Naive thymus-derived CD8-positive, alpha-beta T cell (primary cell): ENCODE measurements around the gene PSD2. TPM values are rescaled to one million over a fixed set of nuclear protein-coding genes. Genes with fewer than 3 reads are reported as not detected.

Experiments used
- ATAC-seq, 2 donors: fragments of 150-1000 bp; cut with Tn5 transposase in 1 of 2; sonication (Bioruptor Pico), chemical (Tn5 transposase) in 1 of 2; 1 replicate in 1 of 2; 2 replicates in 1 of 2; pipeline ENCODE4 v1.10.0; 2021; ENCODE audit warnings: mild to moderate bottlenecking in 2 of 2, moderate library complexity in 2 of 2
- POLR2A ChIA-PET: fragments of 350-600 bp; sonication (Branson Sonifier 250); formaldehyde crosslinking; loops from one replicate; lab custom pipeline; 2021; ENCODE audit warnings: antibody characterized with exemption; lab: Charles Lee
- DNase-seq, 10 donors: peaks; one replicate each; pipeline versions ENCODE4 v3.0.0 to v3.0.0-alpha.2; 2020 to 2022
- H3K27ac Mint-ChIP-seq, 10 donors: one replicate each; pipeline ENCODE4 v1.8.0; 2020 to 2022; ENCODE audit warnings: mild to moderate bottlenecking in 10 of 10, mixed read lengths in 10 of 10, moderate library complexity in 4 of 10, inconsistent platforms in 1 of 10
- H3K27me3 Mint-ChIP-seq, 5 donors: one replicate each; pipeline ENCODE4 v1.8.0; 2021 to 2022; ENCODE audit warnings: mixed read lengths in 5 of 5
- H3K36me3 Mint-ChIP-seq, 3 donors: one replicate each; pipeline ENCODE4 v1.8.0; 2020 to 2022; ENCODE audit warnings: mixed read lengths in 3 of 3, mild to moderate bottlenecking in 2 of 3, inconsistent platforms in 1 of 3
- H3K4me1 Mint-ChIP-seq, 4 donors: one replicate each; pipeline ENCODE4 v1.8.0; 2021 to 2022; ENCODE audit warnings: mixed read lengths in 4 of 4
- H3K4me3 Mint-ChIP-seq, 10 donors: one replicate each; pipeline ENCODE4 v1.8.0; 2020 to 2022; ENCODE audit warnings: mild to moderate bottlenecking in 10 of 10, mixed read lengths in 10 of 10, moderate library complexity in 6 of 10, inconsistent platforms in 1 of 10
- H3K9me3 Mint-ChIP-seq, 9 donors: one replicate each; pipeline ENCODE4 v1.8.0; 2020 to 2022; ENCODE audit warnings: mixed read lengths in 9 of 9, mild to moderate bottlenecking in 3 of 9, inconsistent platforms in 1 of 9, moderate library complexity in 1 of 9
- polyA plus RNA-seq, 3 donors: library from polyadenylated mRNA; unstranded; fragments of 300-500 nt; fragmentation: Illumina TruSeq; gene quantifications; one replicate each; pipeline ENCODE4 v1.2.3, GENCODE V29; 2021
- total RNA-seq, 8 experiments: library from RNA in 2 of 8; stranded (reverse) in 2 of 8; gene quantifications; one replicate each; pipeline ENCODE4 v1.2.3 and lab custom pipeline; 2021 to 2026

PSD2 gene
- total RNA-seq (under 1 TPM; 0.08 to 0.19 TPM), polyA plus RNA-seq (under 1 TPM in 1 of 3 donors, not detected in 2; 0.08 TPM), total RNA-seq (lab: John Stamatoyannopoulos, UW) (0 to 0.52 (median 0.15) reads per million in 6 experiments)

DNA sequence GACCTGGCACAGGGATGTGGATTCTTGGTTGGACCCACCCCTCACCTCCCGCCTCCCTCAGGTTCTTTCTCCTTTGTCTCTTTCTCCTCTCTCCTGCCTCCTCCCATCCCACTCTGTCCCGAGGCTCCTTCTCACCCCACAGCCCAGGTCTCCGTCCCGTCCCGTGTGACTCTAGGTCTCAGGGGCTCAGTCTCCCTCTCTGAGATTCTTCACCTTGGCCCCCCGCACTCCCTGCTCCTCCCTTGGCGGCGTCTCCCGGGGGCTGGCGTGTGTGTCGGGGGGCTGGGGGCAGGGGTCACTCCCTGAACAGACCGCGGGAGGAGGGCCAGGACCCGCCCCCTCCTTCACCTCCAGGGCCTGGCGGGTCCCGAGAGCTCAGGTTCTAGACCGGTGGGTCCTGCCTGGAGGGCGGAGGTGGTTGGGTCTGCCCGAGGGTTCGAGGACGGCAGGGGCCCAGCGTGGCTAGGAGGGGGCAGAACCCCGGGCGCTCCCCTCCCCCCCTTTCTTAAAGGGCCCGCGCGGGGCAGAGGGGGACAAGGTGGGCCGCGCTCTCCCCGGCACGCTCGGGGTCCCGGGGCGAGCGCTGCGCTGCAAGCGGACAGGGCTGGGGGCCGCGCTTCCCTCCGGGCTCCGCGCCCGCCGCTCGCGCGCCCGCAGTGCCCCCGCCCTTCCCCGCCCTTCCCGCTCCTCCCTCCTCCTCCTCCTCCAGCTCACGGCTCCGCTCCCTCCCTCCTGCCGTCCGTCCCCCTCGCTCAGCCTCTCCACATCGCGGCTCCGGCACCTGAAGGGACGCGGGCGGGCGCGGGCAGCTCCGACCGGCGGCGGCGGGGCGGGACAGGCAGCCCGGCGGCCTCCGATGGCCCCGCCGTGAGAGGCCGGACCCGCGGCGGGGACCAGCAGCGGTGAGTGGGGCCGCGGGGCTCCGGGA, at the start of gene PSD2:
Gene PSD2 (plus strand): TSS at position 735 of the 928 bp plus-strand sequence. CDS start 13,633 bp downstream, outside the sequence.
- peaks cover 0 to 3% (median 0%) of the 10 kb centered on the region in 3 donors for H3K36me3 Mint-ChIP-seq
- peaks cover 19 to 66% (median 59%) of the 10 kb centered on the region in 5 donors for H3K27me3 Mint-ChIP-seq
- POLR2A ChIA-PET: no interaction called here
- peak within 1 kb of the TSS; percentile 52 to 83 (median 62) for H3K4me3 Mint-ChIP-seq
- ATAC-seq: peak; percentile 39 to 71
- H3K27ac Mint-ChIP-seq: peak within 1 kb of the TSS in 1 of 10 donors; percentile 43
- peak in 2 of 10 donors; percentile 22 to 44 for DNase-seq
- H3K9me3 Mint-ChIP-seq: no peaks in the 10 kb centered on the region
- peaks cover 6 to 11% (median 11%) of the 10 kb centered on the region in 4 donors for H3K4me1 Mint-ChIP-seq

DNA sequence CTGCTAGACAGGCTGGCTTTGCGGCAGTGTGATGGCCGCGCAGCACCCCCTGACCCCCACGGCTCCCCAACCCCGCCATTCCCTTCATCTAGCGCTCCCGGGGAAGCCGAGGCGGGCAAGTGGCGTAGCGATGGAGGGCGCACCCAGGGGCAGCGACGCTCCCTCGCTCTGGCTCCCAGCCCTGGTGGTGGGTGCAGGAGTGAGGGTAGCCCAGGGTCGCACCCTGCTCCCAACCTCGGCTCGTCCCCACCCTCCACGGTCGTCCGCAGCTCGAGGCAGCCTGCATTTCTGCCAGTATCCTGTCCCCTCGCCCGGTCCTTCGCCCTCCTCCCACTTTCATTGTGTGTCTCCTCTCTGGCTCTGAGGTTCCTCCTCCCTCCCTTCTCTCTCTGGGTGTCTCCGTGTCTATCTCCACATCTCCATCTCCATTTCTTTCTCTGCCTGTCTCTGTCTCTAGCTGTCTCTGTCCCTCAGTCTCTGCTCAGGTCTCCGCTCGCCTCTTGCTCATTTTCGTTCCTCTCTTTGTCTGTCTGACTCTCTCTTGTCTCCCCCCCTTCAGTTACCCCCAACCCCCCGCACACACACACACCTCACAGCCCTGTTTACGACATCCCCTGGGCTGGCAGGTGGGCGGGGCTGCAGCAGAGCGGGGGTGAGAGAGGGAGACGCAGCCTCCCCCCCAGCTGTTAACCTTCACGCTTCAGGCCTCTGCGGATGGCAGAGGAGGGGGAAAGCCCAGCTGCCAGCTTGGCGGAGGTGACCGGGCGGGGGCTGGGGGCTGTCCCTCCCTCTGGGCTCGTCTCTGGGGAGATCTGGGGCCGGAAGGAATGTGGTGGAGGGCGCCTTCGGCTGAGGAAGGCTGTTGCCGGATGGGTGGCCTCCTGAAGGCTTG, 48.7 kb upstream of the PSD2 start:
- peak; percentile 69 to 79 for ATAC-seq
- POLR2A ChIA-PET: interaction anchor here (0.5 to 1.6 kb wide), 8 partner anchors 24 to 434 kb away, joined by 3 to 7 read pairs (median 4); no protein-coding TSS in a partner anchor
- peak overlapping the region; percentile 85 to 98 (median 94) for H3K4me3 Mint-ChIP-seq
- H3K9me3 Mint-ChIP-seq: no peaks in the 10 kb centered on the region
- peaks cover 0 to 9% (median 5%) of the 10 kb centered on the region in 5 donors for H3K27me3 Mint-ChIP-seq
- peaks cover 22 to 39% (median 28%) of the 10 kb centered on the region in 4 donors for H3K4me1 Mint-ChIP-seq
- H3K36me3 Mint-ChIP-seq: no peaks in the 10 kb centered on the region
- DNase-seq: peak; percentile 61 to 89 (median 70)
- H3K27ac Mint-ChIP-seq: peak overlapping the region; percentile 2 to 97 (median 79)

DNA sequence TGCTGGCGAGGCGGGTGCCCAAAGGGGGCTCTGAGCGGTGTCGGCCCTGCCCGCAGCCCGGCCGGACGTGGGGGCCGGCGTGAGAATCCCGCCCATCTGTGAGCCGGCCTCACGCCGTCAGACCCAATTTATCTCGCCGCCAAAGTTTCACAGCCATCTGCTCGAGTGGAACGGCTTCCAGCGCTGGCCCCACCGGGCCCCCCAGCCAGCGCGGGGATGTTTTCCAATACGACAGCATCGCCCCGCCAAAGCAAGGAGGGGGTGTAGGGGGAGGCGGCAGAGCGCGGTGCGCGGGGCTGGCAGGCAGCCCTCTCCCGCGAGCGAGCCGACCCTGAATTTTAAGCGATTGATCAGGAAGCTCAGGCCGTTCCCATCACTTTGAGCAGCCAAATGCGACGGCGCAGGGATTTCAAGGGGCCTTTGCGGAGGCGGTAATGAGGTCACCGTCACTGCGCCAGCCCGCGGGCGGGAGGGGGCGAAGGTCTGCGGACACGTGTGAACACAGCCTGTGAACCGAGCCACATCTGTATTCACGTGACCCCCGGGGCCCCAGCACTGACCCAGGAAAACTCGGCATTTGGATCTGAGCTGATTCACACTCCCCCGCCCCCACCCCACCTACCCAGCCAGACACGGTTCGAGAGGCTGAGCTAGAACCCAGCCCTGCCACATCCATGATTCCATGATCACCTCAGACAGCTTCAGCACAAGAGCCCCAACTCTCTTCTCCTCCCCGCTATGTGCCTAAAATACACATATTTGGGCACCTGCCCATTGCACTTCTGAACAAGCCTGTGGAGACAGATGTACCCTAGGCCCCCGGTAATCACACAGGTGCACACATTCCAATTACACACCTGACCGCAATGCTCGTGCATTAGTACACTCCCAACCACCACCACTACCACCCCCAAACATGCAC, 47.8 kb upstream of the PSD2 start:
- Mint-ChIP-seq H3K27me3 (peaks cover 0 to 12% (median 5%) of the 10 kb centered on the region in 5 donors), H3K4me3 (peak overlapping the region; percentile 85 to 98 (median 94)), H3K4me1 (peaks cover 21 to 35% (median 23%) of the 10 kb centered on the region in 4 donors), H3K36me3 (no peaks in the 10 kb centered on the region), H3K9me3 (no peaks in the 10 kb centered on the region), H3K27ac (peak overlapping the region; percentile 4 to 97 (median 80))
- DNase-seq (peak in 9 of 10 donors; percentile 25 to 50 (median 45)), ATAC-seq (peak; percentile 51)
- POLR2A ChIA-PET: interaction anchor here (0.5 to 1.6 kb wide), 6 partner anchors 37 to 435 kb away, joined by 3 to 7 read pairs (median 4); no protein-coding TSS in a partner anchor

DNA sequence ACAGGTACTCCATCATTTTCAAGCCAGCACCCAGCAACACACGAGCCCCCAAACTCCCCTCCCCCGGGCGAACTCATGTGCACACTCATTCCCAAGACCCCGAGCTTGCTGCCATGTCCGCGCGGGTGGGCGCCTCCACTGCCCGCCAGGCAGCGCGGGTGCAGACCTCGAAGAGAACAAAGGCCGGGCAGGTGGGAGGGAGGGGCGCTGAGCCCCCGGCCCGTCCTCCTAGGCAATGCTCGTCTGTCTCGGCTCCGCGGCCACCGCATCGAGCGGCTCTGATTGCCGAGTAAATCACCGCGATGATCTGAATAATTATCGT, 47.1 kb upstream of the PSD2 start:
- DNase-seq (no peak), ATAC-seq (no peak)
- Mint-ChIP-seq H3K36me3 (no peaks in the 10 kb centered on the region), H3K9me3 (no peaks in the 10 kb centered on the region), H3K4me3 (peak overlapping the region; percentile 85 to 98 (median 94)), H3K4me1 (peaks cover 17 to 32% (median 23%) of the 10 kb centered on the region in 4 donors), H3K27me3 (peaks cover 0 to 18% (median 5%) of the 10 kb centered on the region in 5 donors), H3K27ac (peak overlapping the region in 6 of 10 donors; percentile 40 to 97 (median 74))
- POLR2A ChIA-PET: no interaction called here

DNA sequence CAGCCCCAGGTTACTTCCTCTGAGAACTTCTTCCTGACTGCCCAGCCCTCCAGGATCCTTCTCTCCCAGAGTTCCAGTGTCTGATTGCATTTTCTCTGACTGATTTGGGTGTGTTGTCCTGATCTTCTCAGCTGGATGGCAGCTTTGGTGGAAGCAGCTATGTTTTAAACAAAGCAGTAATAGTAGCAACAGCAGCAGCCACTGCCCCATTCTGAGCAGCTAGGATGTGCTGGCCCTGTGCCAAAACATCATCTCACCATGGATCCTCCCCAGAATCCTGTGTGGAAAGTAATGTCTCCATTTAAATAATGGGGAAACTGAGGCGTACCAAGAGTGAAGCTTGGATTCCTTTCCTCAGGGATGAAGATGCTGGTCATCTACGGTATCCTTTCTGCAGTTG, 46.4 kb upstream of the PSD2 start:
- no peaks in the 10 kb centered on the region for H3K9me3 Mint-ChIP-seq
- ATAC-seq: no peak
- no peaks in the 10 kb centered on the region for H3K36me3 Mint-ChIP-seq
- POLR2A ChIA-PET: interaction anchor here (0.5 kb wide), 1 partner anchor 34 kb away, joined by 3 read pairs; no protein-coding TSS in a partner anchor
- peak overlapping the region; percentile 6 to 94 (median 78) for H3K4me3 Mint-ChIP-seq
- DNase-seq: no peak
- H3K27me3 Mint-ChIP-seq: peaks cover 0 to 23% (median 5%) of the 10 kb centered on the region in 5 donors
- peak overlapping the region in 5 of 10 donors; percentile 29 to 79 (median 67) for H3K27ac Mint-ChIP-seq
- peaks cover 17 to 32% (median 23%) of the 10 kb centered on the region in 4 donors for H3K4me1 Mint-ChIP-seq

DNA sequence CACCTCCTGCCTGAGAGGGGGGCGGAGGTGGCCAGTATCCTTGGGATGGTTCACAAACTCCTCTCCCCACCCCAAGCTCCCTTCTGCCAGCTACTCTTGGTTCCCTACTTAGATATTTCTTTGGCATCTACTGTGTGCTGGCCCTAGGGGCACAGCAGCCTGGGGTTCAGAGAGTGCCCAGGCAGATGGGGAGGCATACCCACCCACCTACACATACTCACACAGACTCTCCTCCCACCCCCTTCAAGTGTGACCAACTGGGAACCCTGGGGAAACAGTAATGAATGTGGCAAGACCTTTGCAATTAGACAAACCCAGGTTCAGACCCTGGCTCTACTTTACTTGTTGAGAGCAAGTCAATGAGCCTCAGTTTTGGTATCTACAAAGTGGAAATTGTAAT, 44.4 kb upstream of the PSD2 start:
- H3K27ac Mint-ChIP-seq: no peak overlapping the region
- POLR2A ChIA-PET: no interaction called here
- peaks cover 0 to 3% (median 0%) of the 10 kb centered on the region in 9 donors for H3K9me3 Mint-ChIP-seq
- H3K4me1 Mint-ChIP-seq: peaks cover 19 to 39% (median 31%) of the 10 kb centered on the region in 4 donors
- no peak for ATAC-seq
- peaks cover 14 to 35% (median 15%) of the 10 kb centered on the region in 5 donors for H3K27me3 Mint-ChIP-seq
- H3K36me3 Mint-ChIP-seq: peaks cover 0 to under 1% (median 0%) of the 10 kb centered on the region in 3 donors
- DNase-seq: no peak
- H3K4me3 Mint-ChIP-seq: peak overlapping the region in 1 of 10 donors; percentile 25

DNA sequence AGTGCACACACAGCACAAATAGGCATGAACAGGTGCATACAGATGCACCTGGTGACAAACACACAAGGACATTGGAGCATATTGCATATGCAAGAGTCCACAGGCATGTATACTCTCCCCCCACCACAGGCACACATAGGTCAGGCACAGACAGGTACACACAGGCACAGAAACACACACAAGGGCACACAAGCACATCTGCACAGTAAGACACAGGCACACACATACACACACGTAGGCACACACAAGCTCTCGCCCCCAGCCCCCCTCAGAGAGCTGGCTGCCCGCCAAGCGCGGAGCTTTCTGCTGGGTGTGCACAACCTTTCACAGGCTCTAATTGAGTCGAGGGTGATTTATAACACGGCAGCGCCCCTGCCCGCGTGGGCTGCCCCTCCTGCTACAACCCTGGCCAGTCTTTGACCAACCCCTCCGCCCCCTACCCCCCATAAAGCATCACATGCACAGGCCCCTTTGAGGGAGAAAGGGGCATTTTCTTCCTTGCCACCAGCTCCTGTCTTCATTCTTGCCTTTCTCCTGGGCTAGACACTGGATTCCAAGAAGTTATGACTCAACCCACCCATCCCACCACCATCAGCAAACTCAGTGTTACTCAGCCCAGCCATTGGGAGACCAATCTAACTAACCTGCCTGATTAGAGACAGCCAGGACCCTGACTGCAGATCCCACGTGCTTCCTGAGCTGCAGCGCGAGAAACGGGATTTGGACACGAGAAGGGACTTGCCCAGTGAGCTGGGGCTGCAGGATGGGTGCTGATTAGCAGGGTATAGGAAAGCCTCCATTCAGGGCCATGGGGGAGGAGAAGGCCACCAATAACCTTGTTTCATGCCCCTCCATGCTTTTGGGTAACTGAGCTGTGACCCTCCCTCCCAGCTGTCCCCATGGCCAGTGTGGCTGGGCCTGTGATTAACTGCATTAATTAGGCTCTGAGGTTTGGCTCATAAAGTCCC, 42.8 kb upstream of the PSD2 start:
- POLR2A ChIA-PET: interaction anchor here (0.8 kb wide), 1 partner anchor 42 kb away, joined by 3 read pairs; no protein-coding TSS in a partner anchor
- Mint-ChIP-seq H3K36me3 (peaks cover 0 to 2% (median 0%) of the 10 kb centered on the region in 3 donors), H3K9me3 (peaks cover 0 to 3% (median 0%) of the 10 kb centered on the region in 9 donors), H3K4me3 (no peak overlapping the region), H3K27ac (peak overlapping the region in 1 of 10 donors; percentile 19), H3K27me3 (peaks cover 15 to 44% (median 22%) of the 10 kb centered on the region in 5 donors), H3K4me1 (peaks cover 13 to 44% (median 30%) of the 10 kb centered on the region in 4 donors)
- DNase-seq: no peak
- ATAC-seq: no peak

DNA sequence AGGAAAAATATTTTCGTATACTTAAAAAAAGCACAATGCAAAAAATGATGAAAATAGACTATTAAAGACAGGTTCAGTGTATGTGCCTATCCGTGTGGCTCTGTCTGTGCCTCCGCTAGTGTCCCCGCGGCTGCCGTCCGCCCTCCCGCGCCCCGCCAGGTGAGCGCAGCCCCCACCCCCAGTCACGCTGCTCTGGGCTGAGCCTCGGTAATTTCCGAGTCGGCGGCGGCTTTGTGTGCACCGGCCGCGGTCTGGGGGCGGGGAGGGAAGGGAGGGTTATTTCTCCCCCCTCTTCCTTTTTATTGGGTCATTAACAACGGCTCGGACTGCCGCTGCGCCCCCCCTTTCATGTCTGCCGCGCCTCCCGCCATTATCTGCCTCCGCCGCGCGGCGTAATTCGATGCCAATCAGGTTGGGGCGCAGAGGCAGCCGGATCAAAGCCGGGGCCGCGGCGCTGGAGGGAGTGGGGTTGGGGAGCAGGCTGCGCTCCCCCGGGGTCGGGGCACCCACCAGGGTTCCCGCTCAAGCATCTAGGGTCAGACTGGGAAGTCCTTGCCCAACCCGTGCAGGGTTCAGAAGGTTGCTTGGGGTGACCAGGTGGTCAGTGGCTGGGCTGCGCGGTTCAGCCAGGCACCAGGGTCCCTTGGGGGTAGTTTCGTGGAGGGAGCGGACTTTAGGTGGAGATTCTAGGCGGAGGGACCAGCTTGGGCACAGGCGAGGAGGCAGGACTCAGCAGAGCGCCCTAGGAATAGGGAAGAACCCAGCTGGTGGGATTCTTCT, 39.5 kb upstream of the PSD2 start:
- DNase-seq: peak in 3 of 10 donors; percentile 17 to 63 (median 18)
- peak overlapping the region in 9 of 10 donors; percentile 2 to 79 (median 70) for H3K4me3 Mint-ChIP-seq
- peaks cover 14 to 52% (median 30%) of the 10 kb centered on the region in 4 donors for H3K4me1 Mint-ChIP-seq
- POLR2A ChIA-PET: interaction anchor here (0.8 kb wide), 1 partner anchor 10 kb away, joined by 5 read pairs; no protein-coding TSS in a partner anchor
- H3K9me3 Mint-ChIP-seq: peaks cover 0 to 3% (median 0%) of the 10 kb centered on the region in 9 donors
- peak overlapping the region in 4 of 10 donors; percentile 4 to 43 (median 34) for H3K27ac Mint-ChIP-seq
- peaks cover 0 to 2% (median 0%) of the 10 kb centered on the region in 3 donors for H3K36me3 Mint-ChIP-seq
- ATAC-seq: peak; percentile 61 to 74
- H3K27me3 Mint-ChIP-seq: peaks cover 13 to 42% (median 20%) of the 10 kb centered on the region in 5 donors

DNA sequence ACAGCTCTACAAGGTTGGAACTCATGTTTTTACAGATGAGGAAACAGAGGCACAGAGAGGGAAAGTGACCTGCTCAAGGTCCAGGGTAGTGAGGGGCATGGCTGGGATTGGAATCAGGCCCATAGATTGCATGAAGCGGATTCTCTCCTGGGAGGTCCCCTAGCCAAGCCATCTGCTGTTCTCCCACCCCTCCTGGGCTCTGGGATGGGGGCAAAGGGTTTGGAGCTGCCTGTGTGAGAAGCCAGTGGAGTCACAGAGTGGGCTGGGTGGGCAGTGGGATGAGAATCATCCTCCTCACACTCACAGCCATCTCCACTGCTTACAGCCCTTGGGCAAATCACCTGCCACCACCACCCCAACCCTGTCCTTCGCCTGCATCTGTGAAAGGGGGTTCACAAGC, 38.6 kb upstream of the PSD2 start:
- Mint-ChIP-seq H3K9me3 (peaks cover 0 to 3% (median 0%) of the 10 kb centered on the region in 9 donors), H3K27me3 (peaks cover 13 to 48% (median 25%) of the 10 kb centered on the region in 5 donors), H3K4me1 (peaks cover 16 to 52% (median 30%) of the 10 kb centered on the region in 4 donors), H3K27ac (no peak overlapping the region), H3K36me3 (peaks cover 0 to 2% (median 0%) of the 10 kb centered on the region in 3 donors), H3K4me3 (peak overlapping the region in 6 of 10 donors; percentile 30 to 78 (median 50))
- ATAC-seq (no peak), DNase-seq (peak in 1 of 10 donors; percentile 31)
- POLR2A ChIA-PET: interaction anchor here (0.8 kb wide), 1 partner anchor 9 kb away, joined by 5 read pairs; no protein-coding TSS in a partner anchor
